ENCODE results near the gene CSNK2A2. TPM values are rescaled to one million over a fixed set of nuclear protein-coding genes. Genes with fewer than 3 reads are reported as not detected.

Gene CSNK2A2
- total RNA-seq, 1 donor from 2014 or later = 77.9 TPM

DNA sequence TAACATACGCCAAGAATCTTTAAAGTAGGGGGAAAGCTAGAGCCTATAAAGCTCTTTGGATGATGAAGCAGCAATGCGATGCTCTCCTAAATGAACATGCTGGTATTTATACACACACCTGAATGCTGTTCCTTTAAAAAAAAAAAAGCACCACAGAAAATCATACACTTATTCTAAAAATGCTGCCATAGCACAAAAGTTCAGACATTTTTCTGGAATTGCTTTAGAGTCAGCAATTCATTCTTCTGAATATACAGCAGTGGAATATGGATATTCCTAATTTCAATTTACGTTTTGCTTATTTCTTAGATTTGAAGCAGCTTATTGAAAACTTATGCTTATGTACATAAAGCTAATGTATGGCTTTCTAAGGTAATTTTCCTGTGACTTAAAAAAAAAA is 3.1 kb downstream of the CSNK2A2 start:
- Mint-ChIP-seq H3K27me3 (ENCODE audit: unreplicated experiment) (peaks cover 6% of the 10 kb centered on the region), H3K27ac (ENCODE audit: unreplicated experiment) (no peak overlapping the region), H3K9me3 (ENCODE audit: unreplicated experiment) (no peaks in the 10 kb centered on the region), H3K4me3 (ENCODE audit: unreplicated experiment) (no peak overlapping the region), H3K4me1 (ENCODE audit: unreplicated experiment) (peaks cover 23% of the 10 kb centered on the region), H3K36me3 (ENCODE audit: unreplicated experiment) (peaks cover 48% of the 10 kb centered on the region)
- no peak for TF ChIP-seq CTCF (IDR thresholded peaks at IDR 0.05)
- no peak for DNase-seq (ENCODE audit: extremely low spot score, unreplicated experiment)

- no peaks in the 10 kb centered on the region for H3K27me3 Mint-ChIP-seq (ENCODE audit: unreplicated experiment)
- H3K4me1 Mint-ChIP-seq (ENCODE audit: unreplicated experiment) = no peaks in the 10 kb centered on the region
- H3K4me3 Mint-ChIP-seq (ENCODE audit: unreplicated experiment) = no peak overlapping the region
- H3K36me3 Mint-ChIP-seq (ENCODE audit: unreplicated experiment) = peaks cover 65% of the 10 kb centered on the region
- TF ChIP-seq CTCF (IDR thresholded peaks at IDR 0.05) = no peak
- DNase-seq (ENCODE audit: extremely low spot score, unreplicated experiment) = no peak
- no peak overlapping the region for H3K27ac Mint-ChIP-seq (ENCODE audit: unreplicated experiment)
- no peaks in the 10 kb centered on the region for H3K9me3 Mint-ChIP-seq (ENCODE audit: unreplicated experiment)
These were observed 10.1 kb downstream of the CSNK2A2 start for GRCh38 chr16:58187665-58188421.

- H3K27ac Mint-ChIP-seq (ENCODE audit: unreplicated experiment) = no peak overlapping the region
- no peaks in the 10 kb centered on the region for H3K27me3 Mint-ChIP-seq (ENCODE audit: unreplicated experiment)
- DNase-seq (ENCODE audit: extremely low spot score, unreplicated experiment) = no peak
- no peak for TF ChIP-seq CTCF (IDR thresholded peaks at IDR 0.05)
- peaks cover 61% of the 10 kb centered on the region for H3K36me3 Mint-ChIP-seq (ENCODE audit: unreplicated experiment)
- no peaks in the 10 kb centered on the region for H3K9me3 Mint-ChIP-seq (ENCODE audit: unreplicated experiment)
- no peaks in the 10 kb centered on the region for H3K4me1 Mint-ChIP-seq (ENCODE audit: unreplicated experiment)
- no peak overlapping the region for H3K4me3 Mint-ChIP-seq (ENCODE audit: unreplicated experiment)
These were observed 10.8 kb downstream of the CSNK2A2 start for GRCh38 chr16:58187092-58187491.

GRCh38 chr16:58186176-58186944 is 11.5 kb downstream of the CSNK2A2 start:
- H3K9me3 Mint-ChIP-seq (ENCODE audit: unreplicated experiment) = no peaks in the 10 kb centered on the region
- no peaks in the 10 kb centered on the region for H3K4me1 Mint-ChIP-seq (ENCODE audit: unreplicated experiment)
- H3K4me3 Mint-ChIP-seq (ENCODE audit: unreplicated experiment) = no peak overlapping the region
- DNase-seq (ENCODE audit: extremely low spot score, unreplicated experiment) = no peak
- peaks cover 63% of the 10 kb centered on the region for H3K36me3 Mint-ChIP-seq (ENCODE audit: unreplicated experiment)
- no peak overlapping the region for H3K27ac Mint-ChIP-seq (ENCODE audit: unreplicated experiment)
- TF ChIP-seq CTCF (IDR thresholded peaks at IDR 0.05) = no peak
- no peaks in the 10 kb centered on the region for H3K27me3 Mint-ChIP-seq (ENCODE audit: unreplicated experiment)

DNA sequence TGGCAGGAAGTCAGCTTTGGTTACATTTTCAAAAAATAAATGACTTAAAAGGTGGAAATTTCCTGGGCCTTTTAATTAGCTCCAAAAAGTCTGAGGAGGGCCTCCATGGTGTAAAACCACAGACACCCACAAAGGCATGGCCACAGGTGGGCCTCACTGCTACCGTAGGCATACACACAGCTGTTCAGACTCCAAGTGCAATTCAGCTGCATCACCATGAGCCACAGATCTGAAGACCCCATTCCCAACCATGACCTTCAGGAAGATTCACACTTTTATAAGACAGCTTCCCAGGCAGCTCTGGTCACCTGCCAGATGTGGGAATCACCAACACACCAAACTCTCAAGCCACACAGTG is 20.6 kb downstream of the CSNK2A2 start:
- H3K9me3 Mint-ChIP-seq (ENCODE audit: unreplicated experiment) = no peaks in the 10 kb centered on the region
- H3K4me1 Mint-ChIP-seq (ENCODE audit: unreplicated experiment) = no peaks in the 10 kb centered on the region
- TF ChIP-seq CTCF (IDR thresholded peaks at IDR 0.05) = no peak
- DNase-seq (ENCODE audit: extremely low spot score, unreplicated experiment) = no peak
- H3K36me3 Mint-ChIP-seq (ENCODE audit: unreplicated experiment) = peaks cover 62% of the 10 kb centered on the region
- H3K4me3 Mint-ChIP-seq (ENCODE audit: unreplicated experiment) = no peak overlapping the region
- no peaks in the 10 kb centered on the region for H3K27me3 Mint-ChIP-seq (ENCODE audit: unreplicated experiment)
- H3K27ac Mint-ChIP-seq (ENCODE audit: unreplicated experiment) = peak overlapping the region; percentile 44

All from osteocyte (in vitro differentiated cells).